Fibroblast of lung (primary cell): Measurements from ENCODE around the gene FBXW11. TPM values are rescaled to one million over a fixed set of nuclear protein-coding genes. Genes with fewer than 3 reads are reported as not detected.

Source experiments
- DNase-seq, 2 donors: peaks; one replicate each; pipeline versions ENCODE4 v3.0.0 to v3.0.0-alpha.2; 2010; ENCODE audit warnings: low read depth in 2 of 2
- H2AFZ ChIP-seq: 2 replicates; pipeline ENCODE4 v1.5.1; 2012; ENCODE audit warnings: low read length, control low read depth, inconsistent platforms
- H3K27ac ChIP-seq: 2 replicates; pipeline ENCODE4 v1.5.1; 2011; ENCODE audit warnings: low read length, control low read depth; ENCODE audit not compliant: insufficient read depth
- H3K27me3 ChIP-seq: 2 replicates; pipeline ENCODE4 v1.5.1; 2011; ENCODE audit warnings: mild to moderate bottlenecking, low read length; ENCODE audit not compliant: control insufficient read depth, insufficient read depth
- H3K36me3 ChIP-seq: 2 replicates; pipeline ENCODE4 v1.5.1; 2011; ENCODE audit warnings: low read length; ENCODE audit not compliant: control insufficient read depth, insufficient read depth
- H3K4me1 ChIP-seq: 2 replicates; pipeline ENCODE4 v1.5.1; 2011; ENCODE audit warnings: low read length; ENCODE audit not compliant: control insufficient read depth, insufficient read depth; ENCODE audit errors: extremely low read depth
- H3K4me2 ChIP-seq: 2 replicates; pipeline ENCODE4 v1.5.1; 2011; ENCODE audit warnings: low read length, control low read depth; ENCODE audit not compliant: insufficient read depth; ENCODE audit errors: extremely low read depth
- H3K4me3 ChIP-seq, 4 experiments: fragments of 200-600 bp in 1 of 4; sonication (generic) in 1 of 4; replicated peaks in 1 of 4; 2 replicates each; pipeline ENCODE4 v1.5.1; 2011 to 2016; ENCODE audit warnings: low read length in 4 of 4, low read depth in 3 of 4, mild to moderate bottlenecking in 3 of 4, control low read depth in 2 of 4, inconsistent platforms in 1 of 4, mixed read lengths in 1 of 4; ENCODE audit not compliant: insufficient read depth in 1 of 4; ENCODE audit errors: control extremely low read depth in 1 of 4
- H3K79me2 ChIP-seq: 2 replicates; pipeline ENCODE4 v1.5.1; 2012; ENCODE audit warnings: mild to moderate bottlenecking, low read length, inconsistent platforms; ENCODE audit not compliant: control insufficient read depth, insufficient read depth
- H3K9ac ChIP-seq: 2 replicates; pipeline ENCODE4 v1.5.1; 2011; ENCODE audit warnings: mild to moderate bottlenecking, low read length, control low read depth; ENCODE audit not compliant: insufficient read depth
- H3K9me3 ChIP-seq: 2 replicates; pipeline ENCODE4 v1.5.1; 2012; ENCODE audit warnings: low read depth, low read length; ENCODE audit not compliant: control insufficient read depth, insufficient read depth
- H4K20me1 ChIP-seq: 2 replicates; pipeline ENCODE4 v1.5.1; 2011; ENCODE audit warnings: low read length; ENCODE audit not compliant: control insufficient read depth, insufficient read depth; ENCODE audit errors: extremely low read depth
- EZH2 ChIP-seq: IDR thresholded peaks from 2 replicates; pipeline ENCODE4 v1.5.1; 2012; ENCODE audit warnings: low read length, control low read depth, mild to moderate bottlenecking; ENCODE audit errors: missing control alignments
- polyA plus RNA-seq, 2 donors: library from polyadenylated mRNA; depleted of rRNA in 1 of 2; stranded (reverse) in 1 of 2; unstranded in 1 of 2; fragments of >200 nt; gene quantifications; 2 replicates each; pipeline ENCODE4 v1.2.1, GENCODE V29; 2011 to 2012; ENCODE audit warnings: missing spikeins in 1 of 2
- total RNA-seq: library from RNA; depleted of rRNA; stranded (reverse); fragments of >200 nt; gene quantifications from 2 replicates; pipeline ENCODE4 v1.2.1, GENCODE V29; 2014
- TF ChIP-seq, protein P1 (sequence below), 2 donors: IDR thresholded peaks in 1 of 2; conservative IDR thresholded peaks in 1 of 2; 1 replicate in 1 of 2; 2 replicates in 1 of 2; pipeline ENCODE4 v1.5.1; 2011 to 2012; ENCODE audit warnings: low read length in 2 of 2, control low read depth in 1 of 2, inconsistent platforms in 1 of 2, low read depth in 1 of 2, mild to moderate bottlenecking in 1 of 2

FBXW11 gene
- total and polyA plus RNA-seq, 2 donors (not counting 1 experiment from before 2014, with no cell fraction given): 52.6 to 113 TPM

DNA sequence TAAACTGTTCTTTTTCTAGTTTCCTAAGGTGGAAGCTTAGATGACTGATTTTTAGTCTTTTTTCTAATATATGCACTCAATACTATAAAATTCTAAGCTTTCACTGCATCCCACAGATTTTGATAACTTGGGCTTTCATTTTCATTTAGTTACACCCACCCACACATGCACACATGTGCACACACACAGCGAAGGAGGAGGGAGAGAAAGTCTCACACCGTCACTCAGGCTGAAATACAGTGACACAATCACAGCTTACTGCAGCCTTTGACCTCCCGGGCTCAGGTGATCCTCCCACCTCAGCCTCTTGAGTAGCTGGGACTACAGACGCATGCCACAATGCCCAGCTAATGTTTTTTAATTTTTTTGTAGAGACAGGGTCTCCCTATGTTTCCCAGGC is 124.3 kb downstream of the FBXW11 start:
- no peaks in the 10 kb centered on the region for H3K4me1 ChIP-seq
- no peak for DNase-seq
- no peaks in the 10 kb centered on the region for H4K20me1 ChIP-seq
- H3K27me3 ChIP-seq: no peaks in the 10 kb centered on the region
- H3K36me3 ChIP-seq: no peaks in the 10 kb centered on the region
- no peak overlapping the region for H3K9ac ChIP-seq
- no peak overlapping the region for H3K27ac ChIP-seq
- no peak overlapping the region for H3K4me2 ChIP-seq
- no peak overlapping the region for H2AFZ ChIP-seq
- H3K79me2 ChIP-seq: no peaks in the 10 kb centered on the region
- H3K4me3 ChIP-seq: no peak overlapping the region
- H3K9me3 ChIP-seq: no peaks in the 10 kb centered on the region
- TF ChIP-seq EZH2: no peak
- TF ChIP-seq, protein P1, sequence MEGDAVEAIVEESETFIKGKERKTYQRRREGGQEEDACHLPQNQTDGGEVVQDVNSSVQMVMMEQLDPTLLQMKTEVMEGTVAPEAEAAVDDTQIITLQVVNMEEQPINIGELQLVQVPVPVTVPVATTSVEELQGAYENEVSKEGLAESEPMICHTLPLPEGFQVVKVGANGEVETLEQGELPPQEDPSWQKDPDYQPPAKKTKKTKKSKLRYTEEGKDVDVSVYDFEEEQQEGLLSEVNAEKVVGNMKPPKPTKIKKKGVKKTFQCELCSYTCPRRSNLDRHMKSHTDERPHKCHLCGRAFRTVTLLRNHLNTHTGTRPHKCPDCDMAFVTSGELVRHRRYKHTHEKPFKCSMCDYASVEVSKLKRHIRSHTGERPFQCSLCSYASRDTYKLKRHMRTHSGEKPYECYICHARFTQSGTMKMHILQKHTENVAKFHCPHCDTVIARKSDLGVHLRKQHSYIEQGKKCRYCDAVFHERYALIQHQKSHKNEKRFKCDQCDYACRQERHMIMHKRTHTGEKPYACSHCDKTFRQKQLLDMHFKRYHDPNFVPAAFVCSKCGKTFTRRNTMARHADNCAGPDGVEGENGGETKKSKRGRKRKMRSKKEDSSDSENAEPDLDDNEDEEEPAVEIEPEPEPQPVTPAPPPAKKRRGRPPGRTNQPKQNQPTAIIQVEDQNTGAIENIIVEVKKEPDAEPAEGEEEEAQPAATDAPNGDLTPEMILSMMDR (conservative IDR thresholded peaks at IDR 0.05 in 1 of 2, IDR thresholded peaks at IDR 0.05 in 1 of 2; ENCODE audit: low read depth in 1 of 2, low read length in 2 of 2): no peak

- peak; percentile 30 to 72 for DNase-seq
- Histone ChIP-seq H3K9me3 (no peaks in the 10 kb centered on the region), H2AFZ (no peak overlapping the region), H3K4me1 (no peaks in the 10 kb centered on the region), H3K4me3 (no peak overlapping the region), H3K9ac (no peak overlapping the region), H3K27me3 (no peaks in the 10 kb centered on the region), H3K79me2 (no peaks in the 10 kb centered on the region), H3K4me2 (no peak overlapping the region), H3K36me3 (peaks cover 4% of the 10 kb centered on the region), H4K20me1 (no peaks in the 10 kb centered on the region), H3K27ac (no peak overlapping the region)
- TF ChIP-seq EZH2: no peak
- TF ChIP-seq, protein P1 (conservative IDR thresholded peaks at IDR 0.05 in 1 of 2, IDR thresholded peaks at IDR 0.05 in 1 of 2; ENCODE audit: low read depth in 1 of 2, low read length in 2 of 2): no peak
Observed at GRCh38 chr5:171874234-171874633, 132.2 kb downstream of the FBXW11 start.

- no peaks in the 10 kb centered on the region for H3K9me3 ChIP-seq
- no peaks in the 10 kb centered on the region for H4K20me1 ChIP-seq
- H3K27ac ChIP-seq: no peak overlapping the region
- H3K9ac ChIP-seq: no peak overlapping the region
- H3K4me3 ChIP-seq: no peak overlapping the region
- peak in 1 of 2 donors; percentile 26 for DNase-seq
- TF ChIP-seq, protein P1 (conservative IDR thresholded peaks at IDR 0.05 in 1 of 2, IDR thresholded peaks at IDR 0.05 in 1 of 2; ENCODE audit: low read depth in 1 of 2, low read length in 2 of 2): no peak
- no peak for TF ChIP-seq EZH2
- H3K4me1 ChIP-seq: no peaks in the 10 kb centered on the region
- no peak overlapping the region for H3K4me2 ChIP-seq
- peaks cover 4% of the 10 kb centered on the region for H3K36me3 ChIP-seq
- no peaks in the 10 kb centered on the region for H3K27me3 ChIP-seq
- H3K79me2 ChIP-seq: no peaks in the 10 kb centered on the region
- H2AFZ ChIP-seq: no peak overlapping the region
Observed at GRCh38 chr5:171872666-171873065, 133.8 kb downstream of the FBXW11 start.
